OCI-LY1 (cell line): ENCODE results near the gene RHOT1.
"Not testable (repeated sequence)": the region's sequence is repeated elsewhere in the genome, so short reads cannot be mapped to it uniquely, and the experiment has no call there.

Experiments
- H2AFZ ChIP-seq: fragments of 200-600 bp; sonication (generic), shearing (Covaris generic); 2 replicates; pipeline ENCODE4 v1.6.0; 2014; ENCODE audit warnings: antibody characterized with exemption, mild to moderate bottlenecking, low read length
- H3F3A ChIP-seq: fragments of 200-600 bp; sonication (generic), shearing (Covaris generic); 2 replicates; pipeline ENCODE4 v1.6.0; 2014; ENCODE audit warnings: mild to moderate bottlenecking, antibody characterized with exemption, low read length, moderate library complexity; ENCODE audit not compliant: insufficient read depth
- H3K27ac ChIP-seq: fragments of 200-600 bp; sonication (generic); 2 replicates; pipeline ENCODE4 v1.5.1; 2014; ENCODE audit warnings: low read length, mixed run types, mild to moderate bottlenecking, low read depth; ENCODE audit not compliant: poor library complexity, severe bottlenecking
- H3K27me3 ChIP-seq: fragments of 200-600 bp; sonication (generic); 2 replicates; pipeline ENCODE4 v1.6.0; 2014; ENCODE audit warnings: antibody characterized with exemption, mild to moderate bottlenecking, low read length, moderate library complexity; ENCODE audit not compliant: insufficient read depth
- H3K36me3 ChIP-seq: fragments of 200-600 bp; sonication (generic); 2 replicates; pipeline ENCODE4 v1.6.1; 2014; ENCODE audit warnings: mild to moderate bottlenecking, antibody characterized with exemption, low read length, moderate library complexity, mixed read lengths; ENCODE audit not compliant: insufficient read depth
- H3K4me1 ChIP-seq: fragments of 200-600 bp; sonication (generic); 2 replicates; pipeline ENCODE4 v1.5.1; 2014; ENCODE audit warnings: mild to moderate bottlenecking, low read length, moderate library complexity; ENCODE audit not compliant: insufficient read depth, severe bottlenecking
- H3K4me2 ChIP-seq: fragments of 200-600 bp; sonication (generic), shearing (Covaris generic); 2 replicates; pipeline ENCODE4 v1.6.1; 2014; ENCODE audit warnings: low read length
- H3K4me3 ChIP-seq: fragments of 200-600 bp; sonication (generic); 2 replicates; pipeline ENCODE4 v1.5.1; 2014; ENCODE audit warnings: low read length, low read depth, mild to moderate bottlenecking, mixed read lengths; ENCODE audit not compliant: poor library complexity, severe bottlenecking
- H3K79me2 ChIP-seq: fragments of 200-600 bp; shearing (Covaris generic); 2 replicates; pipeline ENCODE4 v1.6.1; 2016; ENCODE audit warnings: mixed run types, low read length, mixed read lengths; ENCODE audit not compliant: insufficient read depth
- H3K9ac ChIP-seq: fragments of 200-600 bp; sonication (generic), shearing (Covaris generic); 2 replicates; pipeline ENCODE4 v1.6.1; 2014; ENCODE audit warnings: mild to moderate bottlenecking, low read length, mixed read lengths
- H3K9me2 ChIP-seq: fragments of 200-600 bp; sonication (generic), shearing (Covaris generic); 2 replicates; pipeline ENCODE4 v1.6.1; 2014; ENCODE audit warnings: low read depth, mild to moderate bottlenecking, low read length, mixed read lengths
- H3K9me3 ChIP-seq: fragments of 200-600 bp; shearing (Covaris generic); 2 replicates; pipeline ENCODE4 v1.6.1; 2014; ENCODE audit warnings: low read length, mixed read lengths
- H4K20me1 ChIP-seq: fragments of 200-600 bp; sonication (generic), shearing (Covaris generic); 2 replicates; pipeline ENCODE4 v1.6.0; 2016; ENCODE audit warnings: mild to moderate bottlenecking, low read length; ENCODE audit not compliant: insufficient read depth
- CTCF ChIP-seq: fragments of 200-600 bp; sonication (generic), shearing (Covaris generic); IDR thresholded peaks from 2 replicates; pipeline ENCODE4 v1.5.1; 2017; ENCODE audit warnings: mild to moderate bottlenecking, antibody characterized with exemption, low read length, moderate library complexity, mixed read lengths
- EZH2 ChIP-seq: fragments of 200-600 bp; sonication (generic), shearing (Covaris generic); IDR thresholded peaks from 2 replicates; pipeline ENCODE4 v1.8.0; 2017; ENCODE audit warnings: borderline replicate concordance, mixed run types, mild to moderate bottlenecking, antibody characterized with exemption, low read length, moderate library complexity, mixed read lengths

The RHOT1 gene

GRCh38 chr17:32136856-32137255 lies 5.4 kb upstream of the RHOT1 start:
- no peaks in the 10 kb centered on the region for H3K36me3 ChIP-seq
- no peaks in the 10 kb centered on the region for H4K20me1 ChIP-seq
- no peaks in the 10 kb centered on the region for H3K27me3 ChIP-seq
- H2AFZ ChIP-seq, result no peak overlapping the region
- H3K27ac ChIP-seq, result no peak overlapping the region
- no peaks in the 10 kb centered on the region for H3K9me2 ChIP-seq
- TF ChIP-seq CTCF, result no peak
- TF ChIP-seq EZH2, result no peak
- H3K4me3 ChIP-seq, result no peak overlapping the region
- no peak overlapping the region for H3K4me2 ChIP-seq
- H3K4me1 ChIP-seq, result peaks cover 9% of the 10 kb centered on the region
- no peak overlapping the region for H3K9ac ChIP-seq
- H3K79me2 ChIP-seq, result no peaks in the 10 kb centered on the region
- H3K9me3 ChIP-seq, result no peaks in the 10 kb centered on the region
- no peaks in the 10 kb centered on the region for H3F3A ChIP-seq

- not testable (repeated sequence) for H3K4me2 ChIP-seq, H3K9ac ChIP-seq, H3F3A ChIP-seq
Measured at GRCh38 chr17:32139504-32139903, 2.8 kb upstream of the RHOT1 start.

GRCh38 chr17:32141258-32141657 lies 1.0 kb upstream of the RHOT1 start:
- Histone ChIP-seq H3K4me1 (peaks cover 19% of the 10 kb centered on the region), H3K4me2 (peak overlapping the region; percentile 81), H3F3A (no peaks in the 10 kb centered on the region), H4K20me1 (no peaks in the 10 kb centered on the region), H3K27ac (peak overlapping the region; percentile 57), H3K4me3 (peak overlapping the region; percentile 82), H3K9me2 (no peaks in the 10 kb centered on the region), H3K36me3 (no peaks in the 10 kb centered on the region), H2AFZ (peak overlapping the region; percentile 52), H3K79me2 (peaks cover 17% of the 10 kb centered on the region), H3K27me3 (no peaks in the 10 kb centered on the region), H3K9ac (peak overlapping the region; percentile 68; the same call in 1 of the 2 replicates), H3K9me3 (no peaks in the 10 kb centered on the region)
- TF ChIP-seq EZH2 (no peak), CTCF (no peak)

More at GRCh38 chr17:32139504-32139903, 2.8 kb upstream of the RHOT1 start:
- H3K4me3 ChIP-seq, H3K9me2 ChIP-seq, H3K27me3 ChIP-seq, H3K36me3 ChIP-seq, H3K27ac ChIP-seq, H4K20me1 ChIP-seq, H3K9me3 ChIP-seq, H2AFZ ChIP-seq: not testable (repeated sequence)
- peaks cover 14% of the 10 kb centered on the region for H3K79me2 ChIP-seq
- H3K4me1 ChIP-seq, result peaks cover 19% of the 10 kb centered on the region

GRCh38 chr17:32141679-32142037 lies 644 bp upstream of the RHOT1 start:
- Histone ChIP-seq H3K27me3 (no peaks in the 10 kb centered on the region), H3K9ac (peak overlapping the region; percentile 68), H2AFZ (peak overlapping the region; percentile 52), H3K4me2 (peak overlapping the region; percentile 81), H3K79me2 (peaks cover 17% of the 10 kb centered on the region), H3K4me3 (peak overlapping the region; percentile 82), H3K9me2 (no peaks in the 10 kb centered on the region), H3K27ac (peak overlapping the region; percentile 57), H3K9me3 (no peaks in the 10 kb centered on the region), H3K4me1 (peaks cover 19% of the 10 kb centered on the region), H4K20me1 (no peaks in the 10 kb centered on the region), H3F3A (no peaks in the 10 kb centered on the region), H3K36me3 (no peaks in the 10 kb centered on the region)
- TF ChIP-seq CTCF, result no peak
- TF ChIP-seq EZH2, result no peak
